SH-SY5Y (cell line): ENCODE data around the gene RASGRF1.

Experiments
- GATA2 ChIP-seq: IDR thresholded peaks from 2 replicates; pipeline ENCODE4 v1.6.1; 2011; ENCODE audit warnings: mild to moderate bottlenecking, low read depth, low read length
- GATA3 ChIP-seq: IDR thresholded peaks from 2 replicates; pipeline ENCODE4 v1.6.1; 2011; ENCODE audit warnings: low read depth, mild to moderate bottlenecking, low read length, moderate library complexity

Gene RASGRF1

GRCh38 chr15:78947506-78947905 is 143.1 kb downstream of the RASGRF1 start:
- TF ChIP-seq GATA2, result no peak

GRCh38 chr15:78946493-78946892 is 144.1 kb downstream of the RASGRF1 start:
- TF ChIP-seq GATA2 (no peak), GATA3 (no peak)

GRCh38 chr15:78944669-78945407 is 145.7 kb downstream of the RASGRF1 start, which contains the start of gene CTSH:
Gene CTSH, minus strand, starts transcription at chr15:78945046. Its CDS starts 65 bp downstream, at chr15:78944981.
- TF ChIP-seq GATA2 (peak; percentile 74), GATA3 (no peak)

GRCh38 chr15:78944202-78944625 is 146.4 kb downstream of the RASGRF1 start:
- TF ChIP-seq GATA2 (no peak), GATA3 (no peak)

- no peak for TF ChIP-seq GATA2
- TF ChIP-seq GATA3, result no peak
Measured at GRCh38 chr15:78943692-78944091, 146.9 kb downstream of the RASGRF1 start.

GRCh38 chr15:78942741-78943140 is 147.8 kb downstream of the RASGRF1 start:
- no peak for TF ChIP-seq GATA2

GRCh38 chr15:78938658-78939488 is 151.7 kb downstream of the RASGRF1 start:
- TF ChIP-seq GATA2 (no peak), GATA3 (no peak)

GRCh38 chr15:78937132-78937739 is 153.3 kb downstream of the RASGRF1 start:
- TF ChIP-seq GATA2, result no peak
- no peak for TF ChIP-seq GATA3

GRCh38 chr15:78934655-78935023 is 155.9 kb downstream of the RASGRF1 start:
- TF ChIP-seq GATA3, result no peak
- no peak for TF ChIP-seq GATA2

- TF ChIP-seq GATA2, result no peak
- no peak for TF ChIP-seq GATA3
Measured at GRCh38 chr15:78933823-78934654, 156.5 kb downstream of the RASGRF1 start.

- TF ChIP-seq GATA2, result no peak
- no peak for TF ChIP-seq GATA3
Measured at GRCh38 chr15:78933187-78933822, 157.3 kb downstream of the RASGRF1 start.

GRCh38 chr15:78932258-78932808 is 158.2 kb downstream of the RASGRF1 start:
- TF ChIP-seq GATA3 (no peak), GATA2 (no peak)

- no peak for TF ChIP-seq GATA3
- TF ChIP-seq GATA2, result no peak
Measured at GRCh38 chr15:78931439-78932257, 158.9 kb downstream of the RASGRF1 start.
